Cerebellar nuclear complex (tissue), 1 donor: ENCODE data around the gene IQGAP3.
A peak's percentile ranks its signal among the peaks of the same experiment; 100 is the strongest.

Experiments
- DNase-seq, 2 experiments: peaks; one replicate each; lab custom pipeline; 2025; lab: John Stamatoyannopoulos, UW

The IQGAP3 gene

GRCh38 chr1:156509424-156510034, 62.8 kb downstream of the IQGAP3 start:
- DNase-seq, result no peak

DNA sequence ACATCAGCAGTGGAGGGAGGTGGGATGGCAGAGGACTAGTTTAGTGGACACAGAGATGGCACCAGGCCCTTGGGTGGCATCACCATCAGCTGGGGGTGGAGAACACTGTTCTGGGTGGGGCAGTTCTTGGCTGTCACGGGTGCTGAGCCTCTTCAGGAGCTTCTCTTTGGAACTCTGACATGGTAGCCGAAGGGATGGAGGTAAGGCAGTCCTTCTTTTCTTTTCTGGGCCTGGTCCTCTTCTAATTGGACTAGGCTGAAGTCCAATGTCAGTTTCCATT, 63.5 kb downstream of the IQGAP3 start:
- DNase-seq, result no peak

GRCh38 chr1:156508205-156508954, 64.0 kb downstream of the IQGAP3 start:
- no peak for DNase-seq

DNA sequence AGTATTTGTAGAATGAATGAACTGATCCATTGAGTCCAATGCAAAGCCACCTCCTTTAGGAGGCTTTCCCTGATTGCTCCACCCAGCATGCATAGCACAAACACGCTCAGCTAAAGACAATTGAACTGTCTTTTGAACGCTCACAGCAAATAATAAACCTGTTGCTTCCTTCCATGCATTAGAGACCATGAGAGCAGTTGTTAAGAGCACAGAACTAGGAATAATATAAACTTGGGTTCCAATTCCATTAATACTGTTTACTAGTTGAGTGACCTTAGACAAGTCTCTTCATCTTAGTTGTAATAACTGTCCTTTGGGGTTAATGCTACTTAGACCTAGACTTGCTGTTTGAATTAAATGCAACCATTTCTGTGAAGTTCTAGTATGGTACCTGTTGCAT, 65.9 kb downstream of the IQGAP3 start:
- no peak for DNase-seq

GRCh38 chr1:156505679-156506298, 66.6 kb downstream of the IQGAP3 start:
- no peak for DNase-seq

DNA sequence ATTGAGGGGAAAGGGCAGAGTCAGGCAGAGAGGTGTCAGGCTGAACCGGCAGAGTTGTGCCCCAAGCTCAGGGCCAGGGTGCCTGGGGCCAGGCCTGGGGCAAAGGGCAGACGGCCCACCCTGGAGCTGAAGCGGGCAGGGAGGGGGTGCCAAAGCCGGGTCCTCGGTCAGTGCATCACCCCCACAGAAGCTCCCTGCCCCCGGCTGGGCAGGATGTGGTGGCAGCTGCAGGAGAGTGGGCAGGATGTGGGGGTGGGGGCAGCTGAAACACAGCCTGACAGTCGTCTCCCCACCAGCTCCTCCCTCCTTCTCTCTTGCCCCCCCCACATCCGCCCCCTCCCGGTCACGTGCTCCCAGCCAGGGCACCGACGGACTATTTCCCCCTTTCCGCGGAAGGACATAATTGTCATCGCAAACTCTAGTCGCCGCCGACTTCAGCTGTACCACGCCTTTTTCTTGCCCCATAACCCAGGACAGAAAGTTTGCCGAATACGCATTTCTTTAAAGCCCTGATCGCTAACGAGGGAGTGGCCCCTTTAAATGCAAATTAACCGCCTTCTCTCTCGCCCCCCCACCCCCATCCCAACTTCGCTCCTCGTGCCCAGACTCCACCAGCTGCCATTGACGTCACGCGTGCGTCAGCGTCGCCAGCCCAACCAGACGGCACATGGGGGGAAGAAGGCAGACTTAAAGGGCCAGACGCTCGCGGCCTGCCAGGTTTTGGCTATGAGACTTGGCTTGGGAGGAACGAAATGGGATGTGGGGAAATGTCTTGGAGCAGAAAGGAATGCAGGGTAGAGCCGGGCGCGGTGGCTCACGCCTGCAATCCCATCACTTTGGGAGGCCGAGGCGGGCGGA, 67.3 kb downstream of the IQGAP3 start:
- peak; percentile 87 to 89 for DNase-seq

- DNase-seq, result no peak
Measured at GRCh38 chr1:156504438-156504813, 67.9 kb downstream of the IQGAP3 start.

DNA sequence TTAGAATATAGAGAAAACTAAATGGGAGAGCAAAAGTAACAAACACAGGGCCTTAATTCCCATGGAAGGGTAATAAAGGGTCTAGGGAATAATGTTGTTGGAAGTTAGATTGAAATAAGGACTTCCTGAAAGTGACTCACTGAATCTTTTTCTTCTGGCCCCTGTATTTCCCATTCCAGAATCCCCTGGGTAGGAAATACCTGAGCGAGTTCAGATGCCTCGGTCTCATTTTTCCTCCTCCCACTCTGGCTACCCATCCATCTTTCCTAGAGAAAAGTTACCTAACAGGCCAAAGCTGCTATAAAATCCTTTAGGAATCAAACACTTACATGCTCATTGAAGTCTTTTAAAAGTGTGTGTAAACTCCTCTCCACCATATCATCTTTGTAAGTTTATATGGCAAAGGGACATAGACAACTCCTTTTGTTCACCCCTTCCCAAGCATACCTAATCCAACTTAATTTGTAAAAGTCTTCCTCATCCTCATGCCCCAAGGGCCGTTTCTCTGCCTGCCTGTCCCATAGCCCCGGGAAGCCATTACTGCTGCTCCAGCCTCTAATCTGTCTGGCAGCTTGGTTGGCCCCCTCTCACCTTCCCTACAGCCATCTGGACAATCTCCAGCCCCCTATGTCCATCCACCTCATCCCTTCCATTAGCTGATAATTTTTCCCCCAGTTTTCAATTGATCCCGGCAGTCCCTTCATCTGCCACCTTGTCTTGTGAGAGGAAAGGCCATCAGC, 68.5 kb downstream of the IQGAP3 start:
- no peak for DNase-seq

GRCh38 chr1:156502894-156503697, 69.3 kb downstream of the IQGAP3 start:
- peak in 1 of 2 experiments; percentile 33 for DNase-seq

DNA sequence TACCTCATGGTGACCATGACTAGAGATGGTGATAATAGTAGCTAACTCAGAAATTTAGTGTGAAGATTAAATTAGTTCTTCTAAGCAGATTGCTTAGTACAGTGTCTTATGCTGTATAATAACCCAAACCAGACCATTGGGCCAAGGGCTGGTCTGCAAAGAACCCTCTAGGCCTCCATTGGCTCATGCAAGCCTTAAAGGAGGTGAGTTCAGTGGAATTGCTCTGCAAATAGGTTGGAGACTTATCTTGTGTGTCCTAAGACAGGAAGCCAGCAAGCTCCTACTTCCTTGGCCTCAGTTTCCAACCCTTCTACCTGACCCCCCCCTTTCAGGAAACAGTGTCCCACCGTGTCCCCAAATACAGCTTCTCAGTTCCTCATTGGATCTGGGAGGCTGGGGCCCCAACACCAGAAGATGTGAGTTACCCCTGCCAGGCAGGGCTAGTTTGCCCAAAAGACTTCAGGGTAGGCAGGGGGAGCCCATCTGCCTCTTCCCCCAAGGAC, 69.9 kb downstream of the IQGAP3 start:
- no peak for DNase-seq

DNA sequence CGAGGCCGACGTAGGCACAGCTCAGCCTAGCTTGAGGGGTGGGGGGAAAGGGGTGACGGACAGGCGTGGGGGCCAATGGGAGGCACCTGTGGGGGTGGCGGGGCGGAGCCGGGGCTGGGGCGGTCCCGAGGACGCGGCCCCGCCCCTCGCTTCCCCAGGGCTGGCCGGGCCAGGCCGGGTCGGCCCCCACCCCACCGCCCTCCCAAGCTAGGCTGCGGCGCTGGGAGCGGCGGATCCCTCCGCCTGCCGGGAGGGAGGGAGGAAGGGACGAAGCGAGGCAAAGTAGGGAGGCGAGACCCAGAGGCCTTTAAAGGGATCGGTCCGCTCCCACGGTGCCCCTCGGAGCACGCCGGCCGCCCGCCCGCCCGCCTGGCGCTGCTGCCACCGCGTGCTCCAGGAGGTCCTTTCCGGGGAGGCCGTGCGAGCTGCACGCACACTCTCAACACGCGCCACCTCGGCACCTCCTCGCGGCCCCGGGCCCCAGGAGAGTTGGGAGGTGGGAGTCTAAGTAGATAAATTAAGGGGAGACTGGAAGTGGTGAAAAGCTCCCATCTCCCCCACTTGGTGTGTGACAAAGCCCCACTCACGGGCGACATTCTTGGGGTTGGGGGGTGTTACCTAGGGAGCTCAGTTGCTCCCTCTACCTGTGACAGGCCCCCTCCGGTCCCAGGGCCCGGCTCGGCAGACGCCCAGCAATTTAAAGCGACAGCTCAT, 71.4 kb downstream of the IQGAP3 start:
- DNase-seq, result peak; percentile 70 to 91

GRCh38 chr1:156500543-156500792, 71.9 kb downstream of the IQGAP3 start, which contains the start of gene MEF2D:
MEF2D (minus strand) TSS chr1:156500775; CDS start chr1:156483292, 17,483 bp downstream.
- no peak for DNase-seq

GRCh38 chr1:156499842-156500542, 72.4 kb downstream of the IQGAP3 start:
- DNase-seq, result no peak

DNA sequence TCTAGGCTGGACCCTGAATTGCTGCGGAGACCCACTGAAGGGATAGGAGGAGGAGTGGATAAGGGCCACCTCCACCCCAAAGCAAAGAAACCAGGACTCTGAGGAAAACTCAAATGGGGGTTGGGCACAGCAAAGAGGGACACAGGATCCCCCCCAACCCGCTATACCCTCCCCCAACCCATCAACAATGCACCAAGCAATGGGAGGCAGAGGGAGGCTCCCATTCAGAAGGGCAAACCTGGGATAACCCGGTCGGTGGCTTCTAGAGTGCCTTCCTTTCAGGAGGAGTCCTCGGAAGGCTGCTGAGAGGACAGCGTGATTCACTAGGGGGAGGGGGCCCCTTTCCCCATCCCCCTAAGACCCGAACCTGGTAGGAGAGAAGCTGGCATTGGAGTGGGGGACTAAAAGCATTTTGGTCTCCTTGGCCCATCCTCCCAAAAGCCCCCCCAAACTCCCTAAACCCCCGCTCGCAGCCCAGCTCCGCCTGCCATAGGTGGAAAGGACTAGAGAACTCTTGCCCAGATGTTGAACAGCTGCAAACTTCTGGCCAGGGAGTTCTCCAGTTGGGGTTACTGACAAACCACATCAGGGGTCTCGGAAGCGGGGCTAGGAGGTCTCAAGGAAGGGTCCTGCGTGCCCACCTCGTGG, 73.0 kb downstream of the IQGAP3 start:
- DNase-seq, result no peak

- DNase-seq, result no peak
Measured at GRCh38 chr1:156498432-156499193, 73.8 kb downstream of the IQGAP3 start.

DNA sequence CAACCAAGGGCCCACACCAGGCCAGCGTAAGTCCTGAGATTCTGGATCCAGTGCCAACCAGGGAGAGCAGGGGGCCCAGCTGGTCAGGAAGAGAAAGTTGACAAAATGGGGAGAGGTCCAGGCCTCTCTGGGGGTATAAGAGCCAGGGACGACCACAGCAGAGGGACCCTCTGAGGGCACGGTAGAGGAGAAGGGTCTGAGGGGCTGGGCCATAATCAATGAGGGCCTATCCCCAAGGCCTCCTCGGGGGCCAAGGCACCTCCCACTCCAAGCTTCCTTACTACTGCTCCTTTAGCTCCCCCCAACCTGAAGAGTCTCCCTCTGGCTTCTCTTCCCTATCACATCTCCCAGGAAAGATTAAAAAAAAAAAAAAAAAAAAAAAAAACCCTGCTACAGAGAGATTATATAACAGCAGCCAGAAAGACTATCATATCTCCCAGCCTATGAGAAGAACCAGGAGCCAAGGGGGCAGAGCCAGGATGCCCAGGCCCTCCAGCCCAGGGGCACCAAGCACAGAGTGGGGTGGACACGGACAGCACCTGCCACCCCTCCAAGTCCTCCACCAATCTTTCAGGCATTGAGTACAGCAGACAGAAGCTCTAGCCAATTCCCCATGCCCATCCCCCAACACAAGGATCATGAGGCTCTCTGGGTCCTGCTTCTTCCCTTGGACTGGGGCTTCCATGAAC, 74.5 kb downstream of the IQGAP3 start:
- no peak for DNase-seq

- no peak for DNase-seq
Measured at GRCh38 chr1:156497078-156497742, 75.2 kb downstream of the IQGAP3 start.
